VCaP (cell line): ENCODE measurements around the gene COL6A2.
"Not testable (repeated sequence)": the region's sequence is repeated elsewhere in the genome, so short reads cannot be mapped to it uniquely, and the experiment has no call there.

Source experiments
- H3K27ac ChIP-seq: fragments of 450-650 bp; 2 replicates; pipeline ENCODE4 v1.5.1; 2017
- TF ChIP-seq, protein P1 (sequence below): fragments of 450-650 bp; conservative IDR thresholded peaks from 2 replicates; pipeline ENCODE4 v1.5.1; 2017; ENCODE audit warnings: mild to moderate bottlenecking, moderate library complexity

COL6A2 gene

GRCh38 chr21:46081862-46082712 is 15.8 kb upstream of the COL6A2 start:
- no peak overlapping the region for H3K27ac ChIP-seq
- TF ChIP-seq, protein P1, sequence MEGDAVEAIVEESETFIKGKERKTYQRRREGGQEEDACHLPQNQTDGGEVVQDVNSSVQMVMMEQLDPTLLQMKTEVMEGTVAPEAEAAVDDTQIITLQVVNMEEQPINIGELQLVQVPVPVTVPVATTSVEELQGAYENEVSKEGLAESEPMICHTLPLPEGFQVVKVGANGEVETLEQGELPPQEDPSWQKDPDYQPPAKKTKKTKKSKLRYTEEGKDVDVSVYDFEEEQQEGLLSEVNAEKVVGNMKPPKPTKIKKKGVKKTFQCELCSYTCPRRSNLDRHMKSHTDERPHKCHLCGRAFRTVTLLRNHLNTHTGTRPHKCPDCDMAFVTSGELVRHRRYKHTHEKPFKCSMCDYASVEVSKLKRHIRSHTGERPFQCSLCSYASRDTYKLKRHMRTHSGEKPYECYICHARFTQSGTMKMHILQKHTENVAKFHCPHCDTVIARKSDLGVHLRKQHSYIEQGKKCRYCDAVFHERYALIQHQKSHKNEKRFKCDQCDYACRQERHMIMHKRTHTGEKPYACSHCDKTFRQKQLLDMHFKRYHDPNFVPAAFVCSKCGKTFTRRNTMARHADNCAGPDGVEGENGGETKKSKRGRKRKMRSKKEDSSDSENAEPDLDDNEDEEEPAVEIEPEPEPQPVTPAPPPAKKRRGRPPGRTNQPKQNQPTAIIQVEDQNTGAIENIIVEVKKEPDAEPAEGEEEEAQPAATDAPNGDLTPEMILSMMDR: no peak

DNA sequence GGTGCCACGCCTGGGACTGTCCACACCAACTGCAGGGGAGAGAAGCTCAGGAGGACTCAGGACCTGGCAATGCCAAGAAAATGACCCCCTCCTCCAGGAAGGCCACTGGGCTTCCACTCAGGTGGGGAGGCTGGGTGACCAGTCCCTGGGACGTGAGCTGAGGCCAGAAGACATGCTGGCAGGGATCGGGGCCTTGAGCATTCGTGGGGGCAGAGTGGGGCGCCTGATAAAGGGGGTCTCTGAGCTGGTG is 15.3 kb upstream of the COL6A2 start:
- TF ChIP-seq, protein P1: no peak
- no peak overlapping the region for H3K27ac ChIP-seq

- TF ChIP-seq, protein P1: no peak
- no peak overlapping the region for H3K27ac ChIP-seq
Observed at GRCh38 chr21:46082963-46083790, 14.7 kb upstream of the COL6A2 start.

DNA sequence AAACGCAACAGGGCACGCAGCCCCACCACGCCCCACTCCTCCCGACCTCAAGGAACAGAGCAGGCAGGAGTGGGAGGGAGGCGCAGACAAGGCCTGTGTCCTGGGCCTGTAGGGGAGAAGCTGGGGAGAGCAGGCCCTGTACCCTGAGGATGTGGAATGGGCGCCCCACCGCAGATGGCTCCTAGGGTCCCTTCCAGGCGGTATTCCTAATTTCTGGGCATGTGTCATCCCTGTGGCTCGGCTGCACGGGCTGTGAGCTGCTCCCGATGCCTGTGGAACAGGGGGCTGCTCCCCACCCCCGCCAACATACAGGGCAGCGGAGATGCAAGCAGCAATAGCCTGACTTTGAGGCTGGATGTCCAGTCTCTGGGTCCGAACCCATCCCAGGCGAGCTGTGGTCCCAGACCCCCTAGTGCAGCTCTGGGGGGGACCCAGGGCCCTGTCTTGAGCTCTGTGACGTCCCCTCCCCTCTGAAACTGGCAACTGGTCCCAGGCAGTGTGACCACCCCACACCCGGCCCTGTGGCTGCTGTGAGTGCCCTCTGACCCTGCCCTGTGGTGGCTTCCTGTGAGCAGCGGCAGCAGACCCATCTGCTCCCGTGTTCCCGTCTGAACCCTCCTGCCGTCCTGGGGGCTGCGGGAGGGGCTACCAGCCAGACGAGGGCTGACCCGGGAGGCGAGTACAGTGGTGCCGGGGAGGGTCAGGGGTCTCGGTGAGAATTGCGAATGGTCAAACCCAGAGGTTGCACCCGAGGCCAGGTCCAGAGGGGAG is 13.9 kb upstream of the COL6A2 start:
- no peak overlapping the region for H3K27ac ChIP-seq
- TF ChIP-seq, protein P1: no peak

GRCh38 chr21:46084709-46085108 is 13.2 kb upstream of the COL6A2 start:
- H3K27ac ChIP-seq: no peak overlapping the region
- TF ChIP-seq, protein P1: no peak

GRCh38 chr21:46085259-46085658 is 12.7 kb upstream of the COL6A2 start:
- H3K27ac ChIP-seq: not testable (repeated sequence)

DNA sequence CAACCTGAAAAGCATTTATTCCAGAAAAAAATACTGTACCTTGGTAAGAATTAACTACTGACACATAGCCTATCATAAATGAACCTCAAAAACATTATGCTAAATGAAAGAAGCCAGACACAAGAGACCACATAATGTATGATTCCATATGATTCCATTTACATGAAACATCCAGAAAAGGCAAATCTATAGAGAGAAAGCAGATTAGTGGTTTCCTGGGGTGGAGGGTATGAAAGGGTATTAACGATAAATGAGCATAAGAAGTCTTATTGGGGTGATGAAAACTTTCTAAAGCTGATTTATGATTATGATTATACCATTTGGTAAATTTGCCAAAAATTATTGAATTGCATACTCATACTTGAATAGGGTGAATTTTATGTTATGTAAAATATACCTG is 10.3 kb upstream of the COL6A2 start:
- TF ChIP-seq, protein P1: no peak
- H3K27ac ChIP-seq: no peak overlapping the region
